B cell (primary cell): ENCODE data around the gene DCLK1. TPM values are rescaled to one million over a fixed set of nuclear protein-coding genes. Genes with fewer than 3 reads are reported as not detected.

Source experiments
- ATAC-seq: fragments of 200-7000 bp; cut with Tn5 transposase; one replicate; pipeline ENCODE4 v1.10.0; 2021; ENCODE audit warnings: low read depth, mild to moderate bottlenecking, moderate number of reproducible peaks, moderate library complexity
- CTCF ChIA-PET: fragments of 350-600 bp; sonication (Branson Sonifier 250); formaldehyde crosslinking; loops from one replicate; lab custom pipeline; 2021; ENCODE audit warnings: antibody characterized with exemption, inconsistent platforms; lab: Charles Lee
- POLR2A ChIA-PET: fragments of 350-600 bp; sonication (Branson Sonifier 250); formaldehyde crosslinking; loops from one replicate; lab custom pipeline; 2021; ENCODE audit warnings: antibody characterized with exemption; lab: Charles Lee
- DNase-seq: peaks from one replicate; pipeline ENCODE4 v3.0.0; 2013
- H2AFZ ChIP-seq: 2 replicates; pipeline ENCODE4 v1.6.1; 2012; ENCODE audit warnings: mild to moderate bottlenecking, low read depth, low read length; ENCODE audit not compliant: insufficient read depth, poor library complexity, severe bottlenecking
- H3K27ac ChIP-seq, 2 donors: 1 replicate in 1 of 2; 2 replicates in 1 of 2; pipeline ENCODE4 v1.5.1; 2012 to 2013; ENCODE audit warnings: low read length in 2 of 2, mild to moderate bottlenecking in 2 of 2, moderate library complexity in 1 of 2
- H3K27me3 ChIP-seq, 4 experiments: fragments of 200-600 bp in 1 of 4; sonication (generic) in 1 of 4; replicated peaks in 1 of 4; 1 replicate in 2 of 4; 2 replicates in 2 of 4; pipeline versions ENCODE4 v1.6.1 to v1.7.0; 2013 to 2016; ENCODE audit warnings: low read length in 3 of 4, mild to moderate bottlenecking in 2 of 4, mixed read lengths in 1 of 4, moderate library complexity in 1 of 4; ENCODE audit not compliant: insufficient read depth in 4 of 4, control insufficient read depth in 3 of 4; ENCODE audit errors: control extremely low read depth in 1 of 4
- H3K36me3 ChIP-seq, 2 experiments: replicated peaks in 1 of 2; 1 replicate in 1 of 2; 2 replicates in 1 of 2; pipeline versions ENCODE4 v1.6.1 to v1.7.1; 2013; ENCODE audit warnings: low read length in 1 of 2; ENCODE audit not compliant: insufficient read depth in 2 of 2, control insufficient read depth in 1 of 2; ENCODE audit errors: control extremely low read depth in 1 of 2, extremely low read depth in 1 of 2
- H3K4me1 ChIP-seq, 2 donors: fragments of 200-600 bp in 1 of 2; sonication (generic) in 1 of 2; 1 replicate in 1 of 2; 2 replicates in 1 of 2; pipeline versions ENCODE4 v1.5.1 to v1.6.1; 2013 to 2017; ENCODE audit warnings: low read length in 2 of 2; ENCODE audit not compliant: control insufficient read depth in 2 of 2, insufficient read depth in 2 of 2
- H3K4me2 ChIP-seq: replicated peaks from 2 replicates; pipeline ENCODE3; 2012; ENCODE audit warnings: mild to moderate bottlenecking, low read depth, low read length; ENCODE audit not compliant: poor library complexity, severe bottlenecking
- H3K4me3 ChIP-seq, 5 experiments: fragments of 200-600 bp in 1 of 5; sonication (generic) in 1 of 5; 1 replicate in 3 of 5; 2 replicates in 2 of 5; pipeline versions ENCODE4 v1.5.1 to v1.7.0; 2011 to 2016; ENCODE audit warnings: low read length in 4 of 5, mild to moderate bottlenecking in 4 of 5, low read depth in 2 of 5, control low read depth in 1 of 5, moderate library complexity in 1 of 5; ENCODE audit not compliant: insufficient read depth in 1 of 5; ENCODE audit errors: control extremely low read depth in 1 of 5, extremely low read depth in 1 of 5
- H3K79me2 ChIP-seq: fragments of 200-600 bp; sonication (generic); one replicate; pipeline ENCODE4 v1.6.0; 2016; ENCODE audit warnings: low read length; ENCODE audit not compliant: control insufficient read depth, insufficient read depth
- H3K9ac ChIP-seq: fragments of 200-600 bp; sonication (generic); 2 replicates; pipeline ENCODE4 v1.6.1; 2017; ENCODE audit warnings: mild to moderate bottlenecking, low read length, moderate library complexity
- H3K9me3 ChIP-seq, 3 donors: one replicate each; pipeline versions ENCODE4 v1.6.1 to v1.7.1; 2013; ENCODE audit warnings: low read length in 2 of 3; ENCODE audit not compliant: control insufficient read depth in 2 of 3, insufficient read depth in 1 of 3; ENCODE audit errors: control extremely low read depth in 1 of 3
- H4K20me1 ChIP-seq: 2 replicates; pipeline ENCODE4 v1.6.0; 2012; ENCODE audit warnings: mild to moderate bottlenecking, low read length; ENCODE audit not compliant: insufficient read depth, control insufficient read depth, poor library complexity, severe bottlenecking
- H3K27ac Mint-ChIP-seq: one replicate; pipeline ENCODE4 v1.8.0; 2021; ENCODE audit warnings: mixed read lengths
- H3K27me3 Mint-ChIP-seq: one replicate; pipeline ENCODE4 v1.8.0; 2021; ENCODE audit warnings: mixed read lengths
- H3K4me1 Mint-ChIP-seq: one replicate; pipeline ENCODE4 v1.8.0; 2021; ENCODE audit warnings: mixed read lengths
- H3K4me3 Mint-ChIP-seq: one replicate; pipeline ENCODE4 v1.8.0; 2021; ENCODE audit warnings: mixed read lengths
- H3K9me3 Mint-ChIP-seq: one replicate; pipeline ENCODE4 v1.8.0; 2022; ENCODE audit warnings: mixed read lengths; ENCODE audit not compliant: insufficient read depth
- CTCF ChIP-seq: fragments of 200-600 bp; IDR thresholded peaks from one replicate; pipeline ENCODE4 v1.8.0; 2022; ENCODE audit warnings: antibody characterized with exemption, mild to moderate bottlenecking
- EZH2 ChIP-seq: IDR thresholded peaks from 2 replicates; pipeline ENCODE4 v1.6.1; 2012; ENCODE audit warnings: borderline replicate concordance, low read depth, mild to moderate bottlenecking, moderate library complexity, low read length; ENCODE audit not compliant: insufficient read depth, poor library complexity, severe bottlenecking
- WGBS: methylation state at CpG from one replicate; pipeline ENCODE4 v1.1.5; 2013; ENCODE audit warnings: missing lambda C conversion rate; ENCODE audit not compliant: insufficient coverage; 5-methylcytosine and 5-hydroxymethylcytosine counted together
- intact Hi-C: fragments of 100-400 bp; cut with micrococcal nuclease; formaldehyde crosslinking; loops from one replicate; pipeline ENCODE4 v1.10.0; 2022
- polyA plus RNA-seq: library from polyadenylated mRNA; depleted of rRNA; stranded (reverse); fragments of >200 nt; gene quantifications from 2 replicates; pipeline ENCODE4 v1.2.3, GENCODE V29; 2012
- total RNA-seq, 2 donors: library from RNA; stranded (reverse); fragments of 120-200 nt in 1 of 2; gene quantifications; 1 replicate in 1 of 2; 2 replicates in 1 of 2; pipeline versions ENCODE4 v1.2.3 to v1.2.4, GENCODE V29; 2013 to 2022

DCLK1 gene
- total and polyA plus RNA-seq, 2 donors (not counting 1 experiment from before 2014, with no cell fraction given): not detected

DNA sequence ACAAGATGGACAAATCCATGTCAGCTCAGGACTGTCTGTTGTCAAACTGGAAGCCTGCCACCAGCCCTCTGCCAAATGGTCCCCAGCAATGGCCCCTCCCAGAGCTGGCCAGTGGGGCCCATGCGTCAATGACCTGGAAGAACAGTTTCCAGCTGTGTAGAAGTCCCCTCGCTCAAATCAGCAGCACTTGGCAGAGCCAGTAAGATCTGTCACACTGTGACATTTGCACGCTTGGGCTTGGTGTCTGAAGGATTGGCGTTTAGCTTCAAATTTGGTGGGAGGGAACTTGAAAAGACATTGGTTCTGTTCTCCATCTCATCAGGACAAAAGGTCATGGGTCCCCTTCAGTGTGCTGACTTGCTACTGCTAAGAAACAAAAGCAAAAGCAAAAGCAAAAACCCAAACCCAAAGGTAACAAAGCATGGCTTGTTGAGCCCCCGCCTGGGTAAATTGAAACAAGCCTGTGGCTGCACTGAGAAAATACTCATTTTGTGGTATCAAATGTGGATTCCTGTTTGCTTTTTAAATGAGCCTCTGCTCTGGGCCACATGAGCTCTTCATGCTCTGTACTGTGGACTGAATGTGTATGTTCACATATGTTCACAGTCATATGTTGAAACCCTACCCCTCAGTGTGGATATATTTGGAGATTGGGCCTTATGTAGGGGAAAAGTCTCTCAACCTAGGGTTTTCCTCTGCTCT lies 401.1 kb downstream of the DCLK1 start:
- ATAC-seq (no peak), DNase-seq (no peak)
- Histone ChIP-seq H3K27ac (no peak overlapping the region), H3K27me3 (no peaks in the 10 kb centered on the region), H3K9me3 (no peaks in the 10 kb centered on the region), H3K4me2 (no peak overlapping the region), H4K20me1 (no peaks in the 10 kb centered on the region), H3K9ac (no peak overlapping the region), H2AFZ (no peak overlapping the region), H3K36me3 (no peaks in the 10 kb centered on the region), H3K4me3 (no peak overlapping the region), H3K4me1 (no peaks in the 10 kb centered on the region), H3K79me2 (no peaks in the 10 kb centered on the region)
- intact Hi-C loops: no loop called here
- CTCF ChIA-PET: no interaction called here
- Mint-ChIP-seq H3K4me3 (no peak overlapping the region), H3K27me3 (peaks cover 3% of the 10 kb centered on the region), H3K27ac (no peak overlapping the region), H3K9me3 (no peaks in the 10 kb centered on the region), H3K4me1 (no peaks in the 10 kb centered on the region)
- 98% methylated on average over 4 of the region's 5 CpGs for WGBS
- POLR2A ChIA-PET: no interaction called here
- no peak for TF ChIP-seq EZH2
- no peak for TF ChIP-seq CTCF

DNA sequence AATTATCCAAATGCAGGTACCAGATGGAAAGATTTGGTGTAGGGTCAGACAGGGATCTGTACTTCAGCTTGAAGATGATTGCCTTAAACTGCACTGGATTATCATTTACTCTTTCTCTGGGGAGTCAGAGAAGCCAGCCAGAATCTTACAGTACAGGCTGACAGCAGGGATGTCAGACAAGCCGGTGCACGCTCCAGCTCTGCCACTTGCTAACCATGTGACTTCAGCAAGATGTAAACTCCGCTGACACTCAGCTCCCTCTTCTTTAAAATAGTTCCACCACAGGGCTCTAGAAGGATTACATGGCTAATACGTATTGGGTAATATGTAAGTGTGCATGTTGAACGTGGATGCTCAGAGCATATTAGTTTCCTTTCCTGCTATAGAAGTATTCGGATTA lies 403.3 kb downstream of the DCLK1 start:
- Histone ChIP-seq H3K4me3 (no peak overlapping the region), H2AFZ (no peak overlapping the region), H3K9ac (no peak overlapping the region), H3K4me2 (no peak overlapping the region), H3K79me2 (no peaks in the 10 kb centered on the region), H4K20me1 (no peaks in the 10 kb centered on the region), H3K9me3 (no peaks in the 10 kb centered on the region), H3K27me3 (no peaks in the 10 kb centered on the region), H3K36me3 (no peaks in the 10 kb centered on the region), H3K4me1 (no peaks in the 10 kb centered on the region), H3K27ac (no peak overlapping the region)
- DNase-seq (no peak), ATAC-seq (no peak)
- Mint-ChIP-seq H3K27ac (no peak overlapping the region), H3K4me3 (no peak overlapping the region), H3K9me3 (no peaks in the 10 kb centered on the region), H3K4me1 (no peaks in the 10 kb centered on the region), H3K27me3 (peaks cover 3% of the 10 kb centered on the region)
- POLR2A ChIA-PET: no interaction called here
- no peak for TF ChIP-seq CTCF
- intact Hi-C loops: no loop called here
- WGBS: 100% methylated on average over 4 of the region's 6 CpGs
- CTCF ChIA-PET: no interaction called here
